HEK293 (cell line): Measurements from ENCODE around the gene SFSWAP.

Source experiments
- GLIS1 ChIP-seq: fragments of 450-650 bp; formaldehyde crosslinking; IDR thresholded peaks from 2 replicates; pipeline ENCODE4 v1.5.1; 2016; ENCODE audit warnings: missing biosample characterization, missing genetic modification characterization
- ZBTB7A ChIP-seq: fragments of 450-650 bp; formaldehyde crosslinking; IDR thresholded peaks from 2 replicates; pipeline ENCODE4 v1.5.1; 2016; ENCODE audit warnings: low read depth, missing biosample characterization, missing genetic modification characterization
- ZNF146 ChIP-seq: fragments of 450-650 bp; formaldehyde crosslinking; IDR thresholded peaks from 2 replicates; pipeline ENCODE4 v1.5.1; 2016; ENCODE audit warnings: missing biosample characterization, missing genetic modification characterization
- ZNF426 ChIP-seq: fragments of 450-650 bp; formaldehyde crosslinking; IDR thresholded peaks from 2 replicates; pipeline ENCODE4 v1.5.1; 2017; ENCODE audit warnings: missing biosample characterization, missing genetic modification characterization, mild to moderate bottlenecking, inconsistent platforms, moderate library complexity
- ZNF530 ChIP-seq: fragments of 450-650 bp; formaldehyde crosslinking; IDR thresholded peaks from 2 replicates; pipeline ENCODE4 v1.5.1; 2016; ENCODE audit warnings: low read depth, missing biosample characterization, missing genetic modification characterization
- ZNF561 ChIP-seq: fragments of 450-650 bp; IDR thresholded peaks from 2 replicates; pipeline ENCODE4 v1.5.1; 2018; ENCODE audit warnings: missing biosample characterization, missing genetic modification characterization, borderline replicate concordance
- ZNF670 ChIP-seq: fragments of 450-650 bp; formaldehyde crosslinking; IDR thresholded peaks from 2 replicates; pipeline ENCODE4 v1.5.1; 2016; ENCODE audit warnings: missing biosample characterization, missing genetic modification characterization, low read depth
- TF ChIP-seq, protein P1 (sequence below): fragments of 450-650 bp; formaldehyde crosslinking; IDR thresholded peaks from 2 replicates; pipeline ENCODE4 v1.5.1; 2016; ENCODE audit warnings: missing biosample characterization, missing genetic modification characterization
- TF ChIP-seq, protein P2 (sequence below): fragments of 450-650 bp; formaldehyde crosslinking; IDR thresholded peaks from 2 replicates; pipeline ENCODE4 v1.5.1; 2016; ENCODE audit warnings: missing biosample characterization, missing genetic modification characterization
- TF ChIP-seq, protein P3 (sequence below): fragments of 450-650 bp; formaldehyde crosslinking; IDR thresholded peaks from 2 replicates; pipeline ENCODE4 v1.5.1; 2017; ENCODE audit warnings: missing biosample characterization, missing genetic modification characterization

DNA sequence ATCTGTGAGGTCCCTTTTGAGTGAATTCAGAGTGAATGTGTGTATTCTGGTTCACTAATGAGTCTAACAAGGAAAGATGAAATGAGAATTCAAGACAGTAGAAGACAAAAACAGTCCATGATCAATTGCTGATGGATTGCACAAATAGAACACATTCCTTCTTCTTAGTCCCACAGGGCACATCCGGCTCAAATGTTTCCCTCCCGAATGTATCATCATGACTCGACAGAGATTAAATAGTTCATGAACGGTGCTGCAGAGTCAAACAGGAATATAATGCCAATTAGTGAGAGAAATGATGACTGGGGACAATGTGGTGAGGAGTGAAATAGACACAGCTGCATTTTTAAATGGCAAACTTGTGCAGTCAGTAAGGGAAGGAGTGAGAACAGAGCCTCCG, 11.5 kb upstream of the SFSWAP start:
- TF ChIP-seq, protein P1, sequence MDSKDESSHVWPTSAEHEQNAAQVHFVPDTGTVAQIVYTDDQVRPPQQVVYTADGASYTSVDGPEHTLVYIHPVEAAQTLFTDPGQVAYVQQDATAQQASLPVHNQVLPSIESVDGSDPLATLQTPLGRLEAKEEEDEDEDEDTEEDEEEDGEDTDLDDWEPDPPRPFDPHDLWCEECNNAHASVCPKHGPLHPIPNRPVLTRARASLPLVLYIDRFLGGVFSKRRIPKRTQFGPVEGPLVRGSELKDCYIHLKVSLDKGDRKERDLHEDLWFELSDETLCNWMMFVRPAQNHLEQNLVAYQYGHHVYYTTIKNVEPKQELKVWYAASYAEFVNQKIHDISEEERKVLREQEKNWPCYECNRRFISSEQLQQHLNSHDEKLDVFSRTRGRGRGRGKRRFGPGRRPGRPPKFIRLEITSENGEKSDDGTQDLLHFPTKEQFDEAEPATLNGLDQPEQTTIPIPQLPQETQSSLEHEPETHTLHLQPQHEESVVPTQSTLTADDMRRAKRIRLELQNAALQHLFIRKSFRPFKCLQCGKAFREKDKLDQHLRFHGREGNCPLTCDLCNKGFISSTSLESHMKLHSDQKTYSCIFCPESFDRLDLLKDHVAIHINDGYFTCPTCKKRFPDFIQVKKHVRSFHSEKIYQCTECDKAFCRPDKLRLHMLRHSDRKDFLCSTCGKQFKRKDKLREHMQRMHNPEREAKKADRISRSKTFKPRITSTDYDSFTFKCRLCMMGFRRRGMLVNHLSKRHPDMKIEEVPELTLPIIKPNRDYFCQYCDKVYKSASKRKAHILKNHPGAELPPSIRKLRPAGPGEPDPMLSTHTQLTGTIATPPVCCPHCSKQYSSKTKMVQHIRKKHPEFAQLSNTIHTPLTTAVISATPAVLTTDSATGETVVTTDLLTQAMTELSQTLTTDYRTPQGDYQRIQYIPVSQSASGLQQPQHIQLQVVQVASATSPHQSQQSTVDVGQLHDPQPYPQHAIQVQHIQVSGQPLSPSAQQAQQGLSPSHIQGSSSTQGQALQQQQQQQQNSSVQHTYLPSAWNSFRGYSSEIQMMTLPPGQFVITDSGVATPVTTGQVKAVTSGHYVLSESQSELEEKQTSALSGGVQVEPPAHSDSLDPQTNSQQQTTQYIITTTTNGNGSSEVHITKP (tag by site-specific recombination) = no peak
- TF ChIP-seq ZNF561 (no peak), ZNF670 (tag by site-specific recombination) (no peak), ZBTB7A (tag by site-specific recombination) (no peak), ZNF530 (no peak), ZNF146 (tag by site-specific recombination) (no peak), GLIS1 (tag by site-specific recombination) (no peak), ZNF426 (tag by site-specific recombination) (no peak)
- TF ChIP-seq, protein P2, sequence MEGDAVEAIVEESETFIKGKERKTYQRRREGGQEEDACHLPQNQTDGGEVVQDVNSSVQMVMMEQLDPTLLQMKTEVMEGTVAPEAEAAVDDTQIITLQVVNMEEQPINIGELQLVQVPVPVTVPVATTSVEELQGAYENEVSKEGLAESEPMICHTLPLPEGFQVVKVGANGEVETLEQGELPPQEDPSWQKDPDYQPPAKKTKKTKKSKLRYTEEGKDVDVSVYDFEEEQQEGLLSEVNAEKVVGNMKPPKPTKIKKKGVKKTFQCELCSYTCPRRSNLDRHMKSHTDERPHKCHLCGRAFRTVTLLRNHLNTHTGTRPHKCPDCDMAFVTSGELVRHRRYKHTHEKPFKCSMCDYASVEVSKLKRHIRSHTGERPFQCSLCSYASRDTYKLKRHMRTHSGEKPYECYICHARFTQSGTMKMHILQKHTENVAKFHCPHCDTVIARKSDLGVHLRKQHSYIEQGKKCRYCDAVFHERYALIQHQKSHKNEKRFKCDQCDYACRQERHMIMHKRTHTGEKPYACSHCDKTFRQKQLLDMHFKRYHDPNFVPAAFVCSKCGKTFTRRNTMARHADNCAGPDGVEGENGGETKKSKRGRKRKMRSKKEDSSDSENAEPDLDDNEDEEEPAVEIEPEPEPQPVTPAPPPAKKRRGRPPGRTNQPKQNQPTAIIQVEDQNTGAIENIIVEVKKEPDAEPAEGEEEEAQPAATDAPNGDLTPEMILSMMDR = no peak
- TF ChIP-seq, protein P3, sequence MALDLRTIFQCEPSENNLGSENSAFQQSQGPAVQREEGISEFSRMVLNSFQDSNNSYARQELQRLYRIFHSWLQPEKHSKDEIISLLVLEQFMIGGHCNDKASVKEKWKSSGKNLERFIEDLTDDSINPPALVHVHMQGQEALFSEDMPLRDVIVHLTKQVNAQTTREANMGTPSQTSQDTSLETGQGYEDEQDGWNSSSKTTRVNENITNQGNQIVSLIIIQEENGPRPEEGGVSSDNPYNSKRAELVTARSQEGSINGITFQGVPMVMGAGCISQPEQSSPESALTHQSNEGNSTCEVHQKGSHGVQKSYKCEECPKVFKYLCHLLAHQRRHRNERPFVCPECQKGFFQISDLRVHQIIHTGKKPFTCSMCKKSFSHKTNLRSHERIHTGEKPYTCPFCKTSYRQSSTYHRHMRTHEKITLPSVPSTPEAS (tag by site-specific recombination) = no peak
